NB4 (cell line): ENCODE results near the gene FAM83G.

ENCODE experiments used
- MYC ChIP-seq: IDR thresholded peaks from 2 replicates; pipeline ENCODE4 v1.6.1; 2011; ENCODE audit warnings: low read depth, low read length
- POLR2A ChIP-seq: IDR thresholded peaks from 2 replicates; pipeline ENCODE4 v1.6.1; 2011; ENCODE audit warnings: mild to moderate bottlenecking; ENCODE audit not compliant: insufficient read length; ENCODE audit errors: extremely low read depth
- TF ChIP-seq, protein P1 (sequence below): IDR thresholded peaks from one replicate; pipeline ENCODE4 v1.5.1; 2012; ENCODE audit warnings: low read depth, low read length
- TF ChIP-seq, protein P2 (sequence below): IDR thresholded peaks from 2 replicates; pipeline ENCODE4 v1.6.1; 2011; ENCODE audit warnings: low read depth, low read length

DNA sequence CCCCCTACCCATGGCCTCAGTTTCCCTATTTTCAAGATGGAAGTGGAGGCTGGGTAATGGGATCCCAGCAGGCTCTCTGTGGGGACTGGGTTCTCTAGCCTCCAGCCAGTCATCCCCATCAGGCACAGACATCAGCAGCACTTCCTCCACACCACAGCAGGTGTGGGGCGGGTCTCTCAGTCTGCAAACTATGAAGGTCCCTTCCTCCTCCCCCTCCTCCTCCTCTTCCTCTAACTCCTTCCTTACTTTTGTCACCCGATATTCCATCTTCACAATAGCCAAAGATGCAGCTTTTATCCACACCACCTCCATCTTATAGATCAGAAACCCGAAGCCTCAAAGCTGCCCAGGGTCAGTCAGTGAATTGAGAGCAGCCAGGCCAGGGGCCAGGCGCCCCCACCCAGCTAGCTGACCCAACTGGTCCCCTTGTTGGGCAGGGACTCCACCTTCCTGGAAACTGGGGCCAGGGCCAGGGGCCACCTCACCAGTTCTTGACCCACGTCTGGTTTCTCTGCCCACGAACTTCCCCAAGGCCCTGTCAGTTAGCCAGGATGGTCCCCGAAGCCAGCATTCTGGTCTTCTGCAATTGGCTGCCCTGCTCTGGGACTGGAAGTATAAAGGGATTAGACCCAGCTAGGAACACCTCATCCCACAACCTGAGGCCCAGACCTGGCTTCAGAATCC is 2.5 kb downstream of the FAM83G start:
- TF ChIP-seq, protein P1, sequence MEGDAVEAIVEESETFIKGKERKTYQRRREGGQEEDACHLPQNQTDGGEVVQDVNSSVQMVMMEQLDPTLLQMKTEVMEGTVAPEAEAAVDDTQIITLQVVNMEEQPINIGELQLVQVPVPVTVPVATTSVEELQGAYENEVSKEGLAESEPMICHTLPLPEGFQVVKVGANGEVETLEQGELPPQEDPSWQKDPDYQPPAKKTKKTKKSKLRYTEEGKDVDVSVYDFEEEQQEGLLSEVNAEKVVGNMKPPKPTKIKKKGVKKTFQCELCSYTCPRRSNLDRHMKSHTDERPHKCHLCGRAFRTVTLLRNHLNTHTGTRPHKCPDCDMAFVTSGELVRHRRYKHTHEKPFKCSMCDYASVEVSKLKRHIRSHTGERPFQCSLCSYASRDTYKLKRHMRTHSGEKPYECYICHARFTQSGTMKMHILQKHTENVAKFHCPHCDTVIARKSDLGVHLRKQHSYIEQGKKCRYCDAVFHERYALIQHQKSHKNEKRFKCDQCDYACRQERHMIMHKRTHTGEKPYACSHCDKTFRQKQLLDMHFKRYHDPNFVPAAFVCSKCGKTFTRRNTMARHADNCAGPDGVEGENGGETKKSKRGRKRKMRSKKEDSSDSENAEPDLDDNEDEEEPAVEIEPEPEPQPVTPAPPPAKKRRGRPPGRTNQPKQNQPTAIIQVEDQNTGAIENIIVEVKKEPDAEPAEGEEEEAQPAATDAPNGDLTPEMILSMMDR, result no peak
- TF ChIP-seq POLR2A (no peak), MYC (no peak)
- TF ChIP-seq, protein P2, sequence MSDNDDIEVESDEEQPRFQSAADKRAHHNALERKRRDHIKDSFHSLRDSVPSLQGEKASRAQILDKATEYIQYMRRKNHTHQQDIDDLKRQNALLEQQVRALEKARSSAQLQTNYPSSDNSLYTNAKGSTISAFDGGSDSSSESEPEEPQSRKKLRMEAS, result no peak
